ENCODE results near the gene RNF166. TPM values are rescaled to one million over a fixed set of nuclear protein-coding genes. Genes with fewer than 3 reads are reported as not detected.
A peak's percentile ranks its signal among the peaks of the same experiment; 100 is the strongest.

The RNF166 gene
- total RNA-seq, 1 donor from 2014 or later: 19.4 TPM

DNA sequence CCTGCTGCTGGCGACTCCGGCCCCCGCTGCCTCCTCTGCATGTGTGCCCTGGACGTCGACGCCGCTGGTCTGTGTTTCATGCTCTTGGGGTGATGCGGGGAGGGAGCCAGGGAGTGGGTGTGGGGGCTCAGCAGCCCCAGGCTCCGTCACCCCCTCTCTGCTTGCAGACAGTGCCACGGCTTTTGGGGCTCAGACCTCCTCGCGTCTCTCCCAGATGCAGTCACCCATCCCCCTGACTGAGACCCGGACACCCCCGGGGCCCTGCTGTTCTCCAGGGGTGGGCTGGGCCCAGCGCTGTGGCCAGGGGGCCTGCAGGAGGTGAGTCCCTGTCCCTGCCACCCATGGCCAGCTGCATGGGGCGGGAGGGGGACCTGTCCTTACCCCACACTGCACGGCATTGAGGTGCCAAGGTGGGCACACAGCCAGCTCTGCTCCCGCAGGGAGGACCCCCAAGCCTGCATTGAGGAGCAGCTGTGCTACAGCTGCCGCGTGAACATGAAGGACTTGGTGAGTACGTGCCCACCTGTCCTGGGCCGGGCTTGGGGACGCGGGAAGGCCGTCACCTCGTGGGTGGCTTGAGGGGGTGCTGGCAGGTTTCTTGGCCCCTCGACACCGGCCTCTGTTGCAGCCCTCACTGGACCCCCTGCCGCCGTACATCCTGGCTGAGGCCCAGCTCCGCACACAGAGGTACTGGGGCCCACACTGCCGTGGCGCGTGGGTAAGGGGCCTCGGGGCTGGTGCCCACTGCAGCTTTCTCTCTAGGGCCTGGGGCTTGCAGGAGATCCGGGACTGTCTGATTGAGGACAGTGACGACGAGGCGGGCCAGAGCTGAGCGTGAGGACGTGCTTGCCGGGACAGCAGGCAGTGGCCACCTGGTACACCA, 8.5 kb upstream of the RNF166 start:
- H3K36me3 Mint-ChIP-seq (ENCODE audit: insufficient read depth): peaks cover 1% of the 10 kb centered on the region
- no peak for DNase-seq (ENCODE audit: low spot score, unreplicated experiment)
- no peak overlapping the region for H3K27ac Mint-ChIP-seq
- H3K4me3 Mint-ChIP-seq (ENCODE audit: low read depth): no peak overlapping the region
- TF ChIP-seq, protein P1, sequence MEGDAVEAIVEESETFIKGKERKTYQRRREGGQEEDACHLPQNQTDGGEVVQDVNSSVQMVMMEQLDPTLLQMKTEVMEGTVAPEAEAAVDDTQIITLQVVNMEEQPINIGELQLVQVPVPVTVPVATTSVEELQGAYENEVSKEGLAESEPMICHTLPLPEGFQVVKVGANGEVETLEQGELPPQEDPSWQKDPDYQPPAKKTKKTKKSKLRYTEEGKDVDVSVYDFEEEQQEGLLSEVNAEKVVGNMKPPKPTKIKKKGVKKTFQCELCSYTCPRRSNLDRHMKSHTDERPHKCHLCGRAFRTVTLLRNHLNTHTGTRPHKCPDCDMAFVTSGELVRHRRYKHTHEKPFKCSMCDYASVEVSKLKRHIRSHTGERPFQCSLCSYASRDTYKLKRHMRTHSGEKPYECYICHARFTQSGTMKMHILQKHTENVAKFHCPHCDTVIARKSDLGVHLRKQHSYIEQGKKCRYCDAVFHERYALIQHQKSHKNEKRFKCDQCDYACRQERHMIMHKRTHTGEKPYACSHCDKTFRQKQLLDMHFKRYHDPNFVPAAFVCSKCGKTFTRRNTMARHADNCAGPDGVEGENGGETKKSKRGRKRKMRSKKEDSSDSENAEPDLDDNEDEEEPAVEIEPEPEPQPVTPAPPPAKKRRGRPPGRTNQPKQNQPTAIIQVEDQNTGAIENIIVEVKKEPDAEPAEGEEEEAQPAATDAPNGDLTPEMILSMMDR (IDR thresholded peaks at IDR 0.05; ENCODE audit: unreplicated experiment): no peak
- H3K27me3 Mint-ChIP-seq: no peaks in the 10 kb centered on the region
- no peaks in the 10 kb centered on the region for H3K9me3 Mint-ChIP-seq (ENCODE audit: low read depth)
- no peaks in the 10 kb centered on the region for H3K4me1 Mint-ChIP-seq (ENCODE audit: low read depth)

GRCh38 chr16:88713568-88714419, 7.6 kb upstream of the RNF166 start:
- Mint-ChIP-seq H3K4me1 (ENCODE audit: low read depth) (no peaks in the 10 kb centered on the region), H3K9me3 (ENCODE audit: low read depth) (no peaks in the 10 kb centered on the region), H3K36me3 (ENCODE audit: insufficient read depth) (peaks cover 1% of the 10 kb centered on the region), H3K27me3 (no peaks in the 10 kb centered on the region), H3K27ac (no peak overlapping the region), H3K4me3 (ENCODE audit: low read depth) (no peak overlapping the region)
- TF ChIP-seq, protein P1 (IDR thresholded peaks at IDR 0.05; ENCODE audit: unreplicated experiment): no peak
- no peak for DNase-seq (ENCODE audit: low spot score, unreplicated experiment)

DNA sequence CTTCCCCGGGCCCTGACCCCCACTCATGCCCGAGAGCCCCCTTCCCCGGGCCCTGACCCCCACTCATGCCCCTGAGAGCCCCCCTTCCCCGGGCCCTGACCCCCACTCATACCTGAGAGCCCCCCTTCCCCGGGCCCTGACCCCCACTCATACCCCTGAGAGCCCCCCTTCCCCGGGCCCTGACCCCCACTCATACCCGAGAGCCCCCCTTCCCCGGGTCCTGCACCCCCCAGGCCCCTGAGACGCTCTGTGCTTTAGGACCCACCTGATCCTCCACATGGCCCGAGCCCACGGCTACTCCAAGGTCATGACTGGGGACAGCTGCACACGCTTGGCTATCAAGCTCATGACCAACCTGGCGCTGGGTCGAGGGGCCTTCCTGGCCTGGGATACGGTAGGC, 6.8 kb upstream of the RNF166 start:
- H3K27ac Mint-ChIP-seq: no peak overlapping the region
- TF ChIP-seq, protein P1 (IDR thresholded peaks at IDR 0.05; ENCODE audit: unreplicated experiment): no peak
- H3K4me3 Mint-ChIP-seq (ENCODE audit: low read depth): no peak overlapping the region
- DNase-seq (ENCODE audit: low spot score, unreplicated experiment): no peak
- no peaks in the 10 kb centered on the region for H3K27me3 Mint-ChIP-seq
- no peaks in the 10 kb centered on the region for H3K4me1 Mint-ChIP-seq (ENCODE audit: low read depth)
- peaks cover 1% of the 10 kb centered on the region for H3K36me3 Mint-ChIP-seq (ENCODE audit: insufficient read depth)
- no peaks in the 10 kb centered on the region for H3K9me3 Mint-ChIP-seq (ENCODE audit: low read depth)

GRCh38 chr16:88712362-88712979, 6.3 kb upstream of the RNF166 start:
- H3K9me3 Mint-ChIP-seq (ENCODE audit: low read depth): no peaks in the 10 kb centered on the region
- peaks cover 1% of the 10 kb centered on the region for H3K36me3 Mint-ChIP-seq (ENCODE audit: insufficient read depth)
- H3K27ac Mint-ChIP-seq: peak overlapping the region; percentile 52
- H3K27me3 Mint-ChIP-seq: no peaks in the 10 kb centered on the region
- H3K4me3 Mint-ChIP-seq (ENCODE audit: low read depth): no peak overlapping the region
- H3K4me1 Mint-ChIP-seq (ENCODE audit: low read depth): peaks cover under 1% of the 10 kb centered on the region
- no peak for DNase-seq (ENCODE audit: low spot score, unreplicated experiment)
- TF ChIP-seq, protein P1 (IDR thresholded peaks at IDR 0.05; ENCODE audit: unreplicated experiment): no peak
